ENCODE measurements around the gene ARSA.
A peak's percentile ranks its signal among the peaks of the same experiment; 100 is the strongest.
"Not testable (repeated sequence)": the region's sequence is repeated elsewhere in the genome, so short reads cannot be mapped to it uniquely, and the experiment has no call there.

ARSA gene

DNA sequence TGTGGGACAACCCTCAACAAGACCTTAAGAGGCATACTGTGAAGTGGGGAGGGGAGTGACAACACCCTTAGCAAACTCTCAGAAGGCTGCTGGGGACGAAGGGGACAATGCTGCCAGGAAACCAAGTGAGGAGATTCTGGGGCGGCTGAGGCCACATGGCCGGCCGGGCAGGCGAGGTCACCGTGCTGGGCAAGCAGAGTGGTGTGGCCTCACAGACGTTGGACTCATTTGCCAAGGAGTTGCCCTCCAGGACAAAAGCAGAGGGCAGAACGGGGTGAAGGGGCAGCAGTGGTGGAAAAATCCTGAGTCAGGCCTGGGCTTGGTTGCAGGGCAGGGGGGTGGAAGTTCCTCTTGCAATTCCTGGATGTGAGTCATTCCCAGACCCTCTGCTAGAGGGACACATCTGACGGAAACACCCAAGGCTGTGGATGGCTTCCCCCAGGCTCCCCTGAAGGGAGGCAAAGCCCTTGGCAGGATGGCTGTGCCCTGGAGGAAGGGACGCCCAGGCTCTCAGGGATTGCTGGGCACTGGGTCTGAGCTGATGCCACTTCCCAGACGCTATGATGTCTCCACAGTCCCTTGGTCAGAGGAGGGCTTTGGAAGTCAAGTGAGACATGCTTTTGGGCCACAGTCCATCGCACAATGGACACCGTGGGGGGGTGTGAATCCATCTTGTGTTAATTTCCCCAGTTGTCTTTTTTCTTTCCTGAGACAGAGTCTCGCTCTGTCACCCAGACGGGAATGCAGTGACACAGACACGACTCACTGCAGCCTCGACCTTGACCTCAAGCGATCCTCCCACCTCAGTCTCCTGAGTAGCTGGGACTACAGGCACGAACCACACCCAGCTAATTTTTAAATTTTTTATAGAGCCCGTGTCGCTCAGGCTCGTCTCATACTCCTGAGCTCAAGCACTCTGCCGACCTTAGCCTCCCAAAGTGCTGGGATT is 28.4 kb upstream of the ARSA start:
- no peak overlapping the region for H3K4me3 ChIP-seq (ENCODE audit: low read depth, low read length)

- H3K4me3 ChIP-seq (ENCODE audit: low read depth, low read length) = not testable (repeated sequence)
Measured at GRCh38 chr22:50654664-50655063, 26.7 kb upstream of the ARSA start.

DNA sequence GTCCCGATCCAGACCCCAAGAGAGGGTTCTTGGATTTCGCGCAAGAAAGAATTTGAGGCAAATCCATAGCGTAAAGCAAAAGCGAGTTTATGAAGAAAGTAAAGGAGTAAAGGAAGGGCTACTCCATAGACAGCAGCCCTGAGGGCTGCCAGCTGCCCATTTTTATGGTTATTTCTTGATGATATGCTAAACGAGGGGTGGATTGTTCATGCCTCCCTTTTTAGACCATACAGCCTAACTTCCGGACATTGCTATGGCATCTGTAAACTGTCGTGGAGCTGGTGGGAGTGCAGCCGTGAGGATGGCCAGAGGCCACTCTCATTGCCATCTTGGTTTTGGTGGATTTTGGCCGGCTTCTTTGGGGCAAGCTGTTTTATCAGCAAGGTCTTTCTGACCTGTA is 25.3 kb upstream of the ARSA start:
- no peak overlapping the region for H3K4me3 ChIP-seq (ENCODE audit: low read depth, low read length)

- not testable (repeated sequence) for H3K4me3 ChIP-seq (ENCODE audit: low read depth, low read length)
Measured at GRCh38 chr22:50643821-50644101, 15.8 kb upstream of the ARSA start.

DNA sequence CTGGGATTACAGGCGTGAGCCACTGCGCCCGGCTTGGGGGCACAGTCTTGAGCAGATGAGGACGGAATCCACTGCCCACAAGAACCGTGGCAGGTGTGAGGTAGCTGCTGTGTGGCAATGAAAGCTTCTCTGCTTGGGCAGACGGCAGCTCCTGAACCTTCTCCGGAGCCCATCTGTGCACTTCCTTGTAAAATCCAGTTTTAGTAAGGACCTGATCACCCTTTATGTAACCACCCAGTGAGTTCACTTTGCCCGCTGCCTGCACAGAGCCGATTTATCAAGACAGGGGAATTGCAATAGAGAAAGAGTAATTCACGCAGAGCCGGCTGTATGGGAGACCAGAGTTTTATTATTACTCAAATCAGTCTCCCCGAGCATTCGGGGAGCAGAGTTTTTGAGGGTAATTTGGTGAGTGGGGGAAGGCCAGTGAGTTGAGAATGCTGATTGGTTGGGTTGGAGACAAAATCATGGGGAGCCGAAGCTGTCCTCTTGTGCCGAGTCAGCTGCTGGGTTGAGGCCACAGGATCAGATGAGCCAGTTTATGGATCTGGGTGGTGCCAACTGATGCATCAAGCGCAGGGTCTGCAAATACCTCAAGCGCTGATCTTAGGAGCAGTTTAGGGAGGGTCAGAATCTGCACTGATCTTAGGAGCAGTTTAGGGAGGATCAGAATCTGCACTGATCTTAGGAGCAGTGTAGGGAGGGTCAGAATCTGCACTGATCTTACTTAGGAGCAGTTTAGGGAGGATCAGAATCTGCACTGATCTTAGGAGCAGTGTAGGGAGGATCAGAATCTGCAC is 15.3 kb upstream of the ARSA start:
- not testable (repeated sequence) for H3K4me3 ChIP-seq (ENCODE audit: low read depth, low read length)

- H3K4me3 ChIP-seq (ENCODE audit: low read depth, low read length) = no peak overlapping the region
Measured at GRCh38 chr22:50641696-50642607, 14.0 kb upstream of the ARSA start.

GRCh38 chr22:50640857-50641647 is 13.1 kb upstream of the ARSA start:
- H3K4me3 ChIP-seq (ENCODE audit: low read depth, low read length) = no peak overlapping the region

DNA sequence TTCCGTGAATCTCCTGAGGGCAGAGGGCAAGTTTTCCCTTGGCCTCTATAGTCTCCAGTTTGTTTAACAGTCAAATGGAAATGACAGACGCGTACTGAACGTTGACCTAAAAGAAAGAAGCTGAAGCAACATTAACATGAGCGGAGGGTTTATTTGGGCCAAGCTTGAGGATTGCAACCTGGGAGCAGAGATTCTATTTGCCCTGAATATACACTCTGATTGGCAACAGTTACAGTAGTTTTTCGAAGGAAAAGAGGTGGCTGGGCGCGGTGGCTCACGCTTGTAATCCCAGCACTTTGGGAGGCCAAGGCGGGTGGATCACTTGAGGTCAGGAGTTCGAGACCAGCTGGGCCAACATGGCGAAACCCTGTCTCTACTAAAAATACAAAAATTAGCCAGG is 12.3 kb upstream of the ARSA start:
- not testable (repeated sequence) for H3K4me3 ChIP-seq (ENCODE audit: low read depth, low read length)

DNA sequence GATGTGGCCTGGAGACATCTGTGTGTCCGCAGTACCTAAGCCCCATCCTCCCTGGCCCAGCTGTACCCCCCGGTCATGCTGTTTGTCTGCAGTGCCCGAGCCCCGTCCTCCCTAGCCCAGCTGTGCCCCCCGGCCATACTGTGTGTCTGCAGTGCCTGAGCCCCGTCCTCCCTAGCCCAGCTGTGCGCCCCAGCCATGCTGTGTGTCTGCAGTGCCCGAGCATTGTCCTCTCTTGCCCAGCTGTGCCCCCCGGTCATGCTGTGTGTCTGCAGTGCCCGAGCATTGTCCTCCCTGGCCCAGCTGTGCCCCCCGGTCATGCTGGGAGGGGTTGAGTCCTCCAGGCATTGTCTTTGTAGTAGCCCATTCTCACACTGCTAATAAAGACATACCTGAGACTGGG is 7.6 kb upstream of the ARSA start:
- no peak overlapping the region for H3K4me3 ChIP-seq (ENCODE audit: low read depth, low read length)

DNA sequence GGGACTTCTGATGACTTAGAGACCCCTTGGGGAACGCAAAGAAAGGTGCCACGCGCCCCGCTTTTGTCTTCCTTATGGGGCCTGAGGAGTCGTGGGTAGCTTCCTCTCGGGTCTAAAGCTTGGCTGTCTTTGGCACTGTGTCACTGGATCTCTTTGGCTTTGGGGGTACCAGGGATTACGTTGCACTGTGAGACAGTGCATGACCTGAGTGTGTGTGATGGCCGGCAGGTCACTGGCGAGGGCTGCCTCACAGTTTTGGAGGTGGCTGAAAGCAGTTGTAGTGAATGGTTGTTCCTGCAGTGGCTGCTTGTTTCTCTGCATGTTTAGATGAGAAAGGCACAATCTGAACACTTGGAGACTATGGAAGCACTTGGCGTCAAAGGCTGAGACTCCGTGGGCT is 5.8 kb upstream of the ARSA start:
- no peak overlapping the region for H3K4me3 ChIP-seq (ENCODE audit: low read depth, low read length)

- H3K4me3 ChIP-seq (ENCODE audit: low read depth, low read length) = no peak overlapping the region
Measured at GRCh38 chr22:50633086-50633485, 5.1 kb upstream of the ARSA start.

DNA sequence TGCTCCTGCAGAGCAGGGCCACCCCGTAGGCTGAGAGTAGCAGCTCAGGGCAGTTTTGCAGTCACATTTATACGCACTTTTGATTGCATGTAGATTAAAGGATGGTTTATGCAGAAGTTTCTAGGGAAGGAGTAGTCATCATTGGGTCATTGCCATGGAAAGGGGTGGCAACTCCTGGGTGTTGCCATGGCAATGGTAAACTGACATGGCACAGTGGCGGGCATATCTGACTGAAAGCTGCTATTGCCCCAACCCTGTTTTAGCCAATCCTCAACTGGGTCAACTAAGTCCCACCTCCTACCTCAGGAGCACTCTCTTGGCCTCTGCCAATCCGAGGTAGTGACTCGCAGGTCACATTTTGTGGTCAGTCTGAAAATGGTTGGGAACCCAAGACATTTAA is 2.4 kb upstream of the ARSA start:
- H3K4me3 ChIP-seq (ENCODE audit: low read depth, low read length) = no peak overlapping the region

DNA sequence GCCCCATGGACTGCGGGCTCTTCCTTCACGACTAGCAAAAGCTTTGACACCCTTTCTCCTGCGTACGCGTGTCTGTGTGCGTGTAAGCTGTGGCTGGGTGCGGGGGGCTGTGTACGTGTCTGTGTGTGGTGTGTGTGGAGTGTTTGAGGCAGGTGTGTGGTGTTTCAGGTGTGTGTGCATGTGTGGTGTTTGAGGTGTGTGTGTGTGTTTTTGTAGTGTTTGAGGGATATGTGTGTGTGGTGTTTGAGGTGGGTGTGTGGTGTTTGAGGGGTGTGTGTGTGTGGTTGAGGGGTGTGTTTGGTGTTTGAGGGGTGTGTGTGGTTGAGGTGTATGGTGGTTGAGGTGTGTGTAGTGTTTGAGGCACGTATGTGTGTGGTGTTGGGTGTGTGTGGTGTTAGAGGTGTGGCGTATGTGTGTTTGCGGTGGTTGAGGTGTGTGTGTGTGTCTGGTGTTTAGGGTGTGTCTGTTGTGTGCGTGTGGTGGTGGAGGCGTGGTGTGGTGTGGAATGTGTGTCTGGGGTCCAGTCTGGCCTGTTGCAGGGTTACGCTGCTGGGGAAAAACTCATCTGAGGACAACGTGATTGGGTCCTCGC is 687 bp upstream of the ARSA start:
- H3K4me3 ChIP-seq (ENCODE audit: low read depth, low read length) = peak overlapping the region; percentile 63

GRCh38 chr22:50626850-50627641 is 906 bp downstream of the ARSA start:
- peak overlapping the region; percentile 65 for H3K4me3 ChIP-seq (ENCODE audit: low read depth, low read length)

GRCh38 chr22:50626314-50626849 is 1.6 kb downstream of the ARSA start:
- no peak overlapping the region for H3K4me3 ChIP-seq (ENCODE audit: low read depth, low read length)

DNA sequence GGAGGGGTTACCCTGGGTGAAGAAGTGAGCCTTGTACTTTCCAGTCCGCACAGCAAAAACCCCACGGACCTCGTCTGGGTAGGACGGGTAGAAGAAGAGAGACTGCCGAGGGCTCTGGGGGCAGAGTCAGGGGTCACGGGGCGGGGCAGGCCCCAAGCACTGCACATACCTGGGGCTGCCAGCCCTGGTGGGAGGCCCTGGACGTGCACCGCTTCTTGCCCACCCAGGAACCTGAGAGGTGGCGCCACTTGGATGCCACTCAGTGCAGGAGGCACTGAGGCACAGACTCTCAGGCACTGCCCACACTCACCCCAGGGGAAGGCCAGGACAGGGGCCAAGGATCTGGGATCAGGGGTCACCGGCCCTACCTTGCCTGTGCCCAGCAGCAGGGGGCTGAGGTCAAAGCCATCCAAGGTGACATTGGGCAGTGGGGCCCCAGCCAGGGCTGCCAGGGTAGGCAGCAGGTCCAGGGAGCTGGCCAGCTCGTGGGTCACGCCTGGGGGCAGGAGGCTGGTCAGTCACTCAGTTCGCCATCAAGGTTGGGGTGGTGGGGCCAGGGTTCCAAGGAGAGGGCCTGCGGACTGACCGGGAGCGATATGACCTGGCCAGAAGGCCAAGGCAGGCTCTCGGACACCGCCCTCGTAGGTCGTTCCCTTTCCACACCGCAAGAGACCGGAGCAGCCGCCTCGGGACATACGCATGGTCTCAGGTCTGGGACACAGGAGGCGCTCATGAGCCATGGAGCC is 2.2 kb downstream of the ARSA start:
- no peak overlapping the region for H3K4me3 ChIP-seq (ENCODE audit: low read depth, low read length)

- no peak overlapping the region for H3K4me3 ChIP-seq (ENCODE audit: low read depth, low read length)
Measured at GRCh38 chr22:50625131-50625567, 2.8 kb downstream of the ARSA start.
